Progenitor cell of endocrine pancreas (in vitro differentiated cells): ENCODE results near the gene HAGHL. TPM values are rescaled to one million over a fixed set of nuclear protein-coding genes. Genes with fewer than 3 reads are reported as not detected.

Experiments used
- DNase-seq: peaks from one replicate; pipeline ENCODE4 v3.0.0; 2021; ENCODE audit warnings: low spot score; ENCODE audit not compliant: unreplicated experiment
- H3K27ac Mint-ChIP-seq: 2 replicates; pipeline ENCODE4 v1.8.0; 2021; ENCODE audit warnings: mild to moderate bottlenecking, moderate library complexity, mixed read lengths
- H3K27me3 Mint-ChIP-seq: 2 replicates; pipeline ENCODE4 v1.8.0; 2021; ENCODE audit warnings: mixed read lengths
- H3K36me3 Mint-ChIP-seq: 2 replicates; pipeline ENCODE4 v1.8.0; 2022; ENCODE audit warnings: mixed read lengths; ENCODE audit not compliant: insufficient read depth
- H3K4me1 Mint-ChIP-seq: 2 replicates; pipeline ENCODE4 v1.8.0; 2021; ENCODE audit warnings: low read depth, mixed read lengths
- H3K4me3 Mint-ChIP-seq: 2 replicates; pipeline ENCODE4 v1.8.0; 2021; ENCODE audit warnings: low read depth, mild to moderate bottlenecking, moderate library complexity, mixed read lengths
- H3K9me3 Mint-ChIP-seq: 2 replicates; pipeline ENCODE4 v1.8.0; 2021; ENCODE audit warnings: low read depth, mixed read lengths
- CTCF ChIP-seq: fragments of 200-600 bp; sonication (generic); IDR thresholded peaks from one replicate; pipeline ENCODE4 v1.5.0; 2021; ENCODE audit warnings: antibody characterized with exemption, mild to moderate bottlenecking; ENCODE audit not compliant: unreplicated experiment
- total RNA-seq: library from RNA; stranded (reverse); gene quantifications from 2 replicates; pipeline ENCODE4 v1.2.1, GENCODE V29; 2021

HAGHL gene
- total RNA-seq, 1 donor from 2014 or later = 8.1 TPM

GRCh38 chr16:732332-732731 lies 5.4 kb downstream of the HAGHL start:
- no peak overlapping the region for H3K27ac Mint-ChIP-seq
- H3K36me3 Mint-ChIP-seq = peaks cover 5% of the 10 kb centered on the region
- H3K27me3 Mint-ChIP-seq = no peaks in the 10 kb centered on the region
- TF ChIP-seq CTCF = no peak
- H3K4me3 Mint-ChIP-seq = no peak overlapping the region
- no peak for DNase-seq
- no peaks in the 10 kb centered on the region for H3K4me1 Mint-ChIP-seq
- no peaks in the 10 kb centered on the region for H3K9me3 Mint-ChIP-seq

GRCh38 chr16:732936-733335 lies 6.0 kb downstream of the HAGHL start:
- Mint-ChIP-seq H3K9me3 (no peaks in the 10 kb centered on the region), H3K4me3 (no peak overlapping the region), H3K27ac (no peak overlapping the region), H3K4me1 (no peaks in the 10 kb centered on the region), H3K36me3 (peaks cover 7% of the 10 kb centered on the region), H3K27me3 (no peaks in the 10 kb centered on the region)
- DNase-seq = no peak
- TF ChIP-seq CTCF = no peak

- no peaks in the 10 kb centered on the region for H3K9me3 Mint-ChIP-seq
- no peak for DNase-seq
- H3K4me1 Mint-ChIP-seq = no peaks in the 10 kb centered on the region
- no peak overlapping the region for H3K4me3 Mint-ChIP-seq
- H3K27me3 Mint-ChIP-seq = no peaks in the 10 kb centered on the region
- TF ChIP-seq CTCF = peak; percentile 33
- H3K36me3 Mint-ChIP-seq = peaks cover 7% of the 10 kb centered on the region
- H3K27ac Mint-ChIP-seq = no peak overlapping the region
These were observed 6.7 kb downstream of the HAGHL start for GRCh38 chr16:733382-734207.

GRCh38 chr16:734208-734980 lies 7.5 kb downstream of the HAGHL start:
- H3K27me3 Mint-ChIP-seq = no peaks in the 10 kb centered on the region
- no peaks in the 10 kb centered on the region for H3K9me3 Mint-ChIP-seq
- DNase-seq = no peak
- H3K4me1 Mint-ChIP-seq = no peaks in the 10 kb centered on the region
- peaks cover 7% of the 10 kb centered on the region for H3K36me3 Mint-ChIP-seq
- no peak for TF ChIP-seq CTCF
- H3K27ac Mint-ChIP-seq = no peak overlapping the region
- no peak overlapping the region for H3K4me3 Mint-ChIP-seq

- H3K4me3 Mint-ChIP-seq = no peak overlapping the region
- no peak overlapping the region for H3K27ac Mint-ChIP-seq
- H3K9me3 Mint-ChIP-seq = no peaks in the 10 kb centered on the region
- DNase-seq = no peak
- no peaks in the 10 kb centered on the region for H3K27me3 Mint-ChIP-seq
- TF ChIP-seq CTCF = no peak
- peaks cover 3% of the 10 kb centered on the region for H3K4me1 Mint-ChIP-seq
- peaks cover 7% of the 10 kb centered on the region for H3K36me3 Mint-ChIP-seq
These were observed 8.3 kb downstream of the HAGHL start for GRCh38 chr16:734981-735881.
